NB4 (cell line): ENCODE measurements around the gene VILL.
"Not testable (repeated sequence)": the region's sequence is repeated elsewhere in the genome, so short reads cannot be mapped to it uniquely, and the experiment has no call there.

ENCODE experiments used
- CTCF ChIP-seq: IDR thresholded peaks from one replicate; pipeline ENCODE4 v1.5.1; 2012; ENCODE audit warnings: low read depth, low read length
- MAX ChIP-seq: IDR thresholded peaks from 2 replicates; pipeline ENCODE4 v1.6.1; 2011; ENCODE audit warnings: low read depth, low read length
- POLR2A ChIP-seq: IDR thresholded peaks from 2 replicates; pipeline ENCODE4 v1.6.1; 2011; ENCODE audit warnings: mild to moderate bottlenecking; ENCODE audit not compliant: insufficient read length; ENCODE audit errors: extremely low read depth

- TF ChIP-seq CTCF, POLR2A, MAX: not testable (repeated sequence)
Observed at GRCh38 chr3:38034335-38034734, 43.7 kb downstream of the VILL start.
